ENCODE data around the gene CAMK1D. TPM values are rescaled to one million over a fixed set of nuclear protein-coding genes. Genes with fewer than 3 reads are reported as not detected.
"Not testable (repeated sequence)": the region's sequence is repeated elsewhere in the genome, so short reads cannot be mapped to it uniquely, and the experiment has no call there.

Gene CAMK1D
- total RNA-seq, 2 experiments from 2014 or later: 3.4 to 4.2 TPM

- DNase-seq (no peak), ATAC-seq (no peak)
- H3K4me1 Mint-ChIP-seq (ENCODE audit: low read depth): no peaks in the 10 kb centered on the region
- H3K27me3 Mint-ChIP-seq (ENCODE audit: low read depth): no peaks in the 10 kb centered on the region
- no peak overlapping the region for H3K4me3 Mint-ChIP-seq
- POLR2A ChIA-PET: interaction anchor here (0.6 kb wide), 1 partner anchor 12 kb away, joined by 3 read pairs; no protein-coding TSS in a partner anchor
- no peaks in the 10 kb centered on the region for H3K9me3 Mint-ChIP-seq (ENCODE audit: insufficient read depth)
- no peaks in the 10 kb centered on the region for H3K36me3 Mint-ChIP-seq (ENCODE audit: low read depth)
- CTCF ChIA-PET: interaction anchor here (0.5 to 1.2 kb wide), 2 partner anchors 9 to 136 kb away, joined by 3 read pairs; no protein-coding TSS in a partner anchor
- H3K27ac Mint-ChIP-seq: no peak overlapping the region
Observed at GRCh38 chr10:12719365-12719764, 370.0 kb downstream of the CAMK1D start.

- no peaks in the 10 kb centered on the region for H3K27me3 Mint-ChIP-seq (ENCODE audit: low read depth)
- DNase-seq (no peak), ATAC-seq (no peak)
- POLR2A ChIA-PET: no interaction called here
- no peak overlapping the region for H3K27ac Mint-ChIP-seq
- H3K36me3 Mint-ChIP-seq (ENCODE audit: low read depth): no peaks in the 10 kb centered on the region
- no peak overlapping the region for H3K4me3 Mint-ChIP-seq
- CTCF ChIA-PET: interaction anchor here (1.2 kb wide), 1 partner anchor 10 kb away, joined by 3 read pairs; no protein-coding TSS in a partner anchor
- H3K4me1 Mint-ChIP-seq (ENCODE audit: low read depth): no peaks in the 10 kb centered on the region
- H3K9me3 Mint-ChIP-seq (ENCODE audit: insufficient read depth): no peaks in the 10 kb centered on the region
Observed at GRCh38 chr10:12720217-12720981, 371.1 kb downstream of the CAMK1D start.

GRCh38 chr10:12721334-12721733 lies 372.0 kb downstream of the CAMK1D start:
- Mint-ChIP-seq H3K4me3 (no peak overlapping the region), H3K4me1 (ENCODE audit: low read depth) (no peaks in the 10 kb centered on the region), H3K27me3 (ENCODE audit: low read depth) (no peaks in the 10 kb centered on the region), H3K36me3 (ENCODE audit: low read depth) (no peaks in the 10 kb centered on the region), H3K27ac (no peak overlapping the region), H3K9me3 (ENCODE audit: insufficient read depth) (no peaks in the 10 kb centered on the region)
- DNase-seq (no peak), ATAC-seq (no peak)
- POLR2A ChIA-PET: no interaction called here
- CTCF ChIA-PET: no interaction called here

GRCh38 chr10:12723220-12723619 lies 373.9 kb downstream of the CAMK1D start:
- CTCF ChIA-PET: no interaction called here
- no peaks in the 10 kb centered on the region for H3K4me1 Mint-ChIP-seq (ENCODE audit: low read depth)
- H3K27ac Mint-ChIP-seq: no peak overlapping the region
- ATAC-seq (no peak), DNase-seq (no peak)
- POLR2A ChIA-PET: no interaction called here
- H3K4me3 Mint-ChIP-seq: no peak overlapping the region
- H3K27me3 Mint-ChIP-seq (ENCODE audit: low read depth): no peaks in the 10 kb centered on the region
- no peaks in the 10 kb centered on the region for H3K36me3 Mint-ChIP-seq (ENCODE audit: low read depth)
- no peaks in the 10 kb centered on the region for H3K9me3 Mint-ChIP-seq (ENCODE audit: insufficient read depth)

GRCh38 chr10:12724807-12725579 lies 375.6 kb downstream of the CAMK1D start:
- POLR2A ChIA-PET: no interaction called here
- Mint-ChIP-seq H3K9me3 (ENCODE audit: insufficient read depth) (no peaks in the 10 kb centered on the region), H3K36me3 (ENCODE audit: low read depth) (no peaks in the 10 kb centered on the region), H3K27ac (no peak overlapping the region), H3K4me3 (no peak overlapping the region), H3K4me1 (ENCODE audit: low read depth) (no peaks in the 10 kb centered on the region), H3K27me3 (ENCODE audit: low read depth) (no peaks in the 10 kb centered on the region)
- ATAC-seq: no peak
- CTCF ChIA-PET: interaction anchor here (0.8 to 1.4 kb wide), 4 partner anchors 13 to 738 kb away, joined by 3 to 6 read pairs (median 4); no protein-coding TSS in a partner anchor
- no peak for DNase-seq

- H3K27me3 Mint-ChIP-seq (ENCODE audit: low read depth); H3K4me1 Mint-ChIP-seq (ENCODE audit: low read depth); H3K36me3 Mint-ChIP-seq (ENCODE audit: low read depth); H3K4me3 Mint-ChIP-seq; POLR2A ChIA-PET; H3K9me3 Mint-ChIP-seq (ENCODE audit: insufficient read depth); ATAC-seq; DNase-seq; H3K27ac Mint-ChIP-seq: not testable (repeated sequence)
- CTCF ChIA-PET: interaction anchor here (0.8 to 1.4 kb wide), 4 partner anchors 13 to 739 kb away, joined by 3 to 6 read pairs (median 4); no protein-coding TSS in a partner anchor
Observed at GRCh38 chr10:12725580-12725888, 376.2 kb downstream of the CAMK1D start.

- no peaks in the 10 kb centered on the region for H3K9me3 Mint-ChIP-seq (ENCODE audit: insufficient read depth)
- H3K36me3 Mint-ChIP-seq (ENCODE audit: low read depth): no peaks in the 10 kb centered on the region
- no peak for ATAC-seq
- ChIA-PET POLR2A (interaction anchor here (0.7 kb wide), 1 partner anchor 371 kb away, joined by 3 read pairs; no protein-coding TSS in a partner anchor), CTCF (interaction anchor here (1.5 to 1.8 kb wide), 2 partner anchors 17 to 20 kb away, joined by 4 to 9 read pairs; no protein-coding TSS in a partner anchor)
- H3K27ac Mint-ChIP-seq: no peak overlapping the region
- no peaks in the 10 kb centered on the region for H3K4me1 Mint-ChIP-seq (ENCODE audit: low read depth)
- H3K27me3 Mint-ChIP-seq (ENCODE audit: low read depth): no peaks in the 10 kb centered on the region
- no peak overlapping the region for H3K4me3 Mint-ChIP-seq
- no peak for DNase-seq
Observed at GRCh38 chr10:12726971-12727831, 377.9 kb downstream of the CAMK1D start.

- Mint-ChIP-seq H3K27me3 (ENCODE audit: low read depth) (no peaks in the 10 kb centered on the region), H3K4me3 (no peak overlapping the region), H3K27ac (no peak overlapping the region), H3K4me1 (ENCODE audit: low read depth) (no peaks in the 10 kb centered on the region), H3K9me3 (ENCODE audit: insufficient read depth) (no peaks in the 10 kb centered on the region), H3K36me3 (ENCODE audit: low read depth) (no peaks in the 10 kb centered on the region)
- ATAC-seq (no peak), DNase-seq (no peak)
- ChIA-PET CTCF (interaction anchor here (1.5 to 1.8 kb wide), 2 partner anchors 17 to 20 kb away, joined by 4 to 9 read pairs; no protein-coding TSS in a partner anchor), POLR2A (no interaction called here)
Observed at GRCh38 chr10:12727832-12728215, 378.5 kb downstream of the CAMK1D start.

GRCh38 chr10:12728494-12728893 lies 379.1 kb downstream of the CAMK1D start:
- no peaks in the 10 kb centered on the region for H3K36me3 Mint-ChIP-seq (ENCODE audit: low read depth)
- H3K27ac Mint-ChIP-seq: no peak overlapping the region
- ATAC-seq: no peak
- no peaks in the 10 kb centered on the region for H3K9me3 Mint-ChIP-seq (ENCODE audit: insufficient read depth)
- POLR2A ChIA-PET: no interaction called here
- H3K4me1 Mint-ChIP-seq (ENCODE audit: low read depth): no peaks in the 10 kb centered on the region
- no peak for DNase-seq
- H3K4me3 Mint-ChIP-seq: no peak overlapping the region
- H3K27me3 Mint-ChIP-seq (ENCODE audit: low read depth): no peaks in the 10 kb centered on the region
- CTCF ChIA-PET: no interaction called here

- DNase-seq (no peak), ATAC-seq (no peak)
- H3K4me1 Mint-ChIP-seq (ENCODE audit: low read depth): no peaks in the 10 kb centered on the region
- H3K9me3 Mint-ChIP-seq (ENCODE audit: insufficient read depth): no peaks in the 10 kb centered on the region
- ChIA-PET POLR2A (no interaction called here), CTCF (interaction anchor here (1.0 to 1.9 kb wide), 2 partner anchors 18 to 172 kb away, joined by 3 to 5 read pairs; no protein-coding TSS in a partner anchor)
- no peak overlapping the region for H3K4me3 Mint-ChIP-seq
- H3K27me3 Mint-ChIP-seq (ENCODE audit: low read depth): no peaks in the 10 kb centered on the region
- H3K36me3 Mint-ChIP-seq (ENCODE audit: low read depth): no peaks in the 10 kb centered on the region
- H3K27ac Mint-ChIP-seq: no peak overlapping the region
Observed at GRCh38 chr10:12729885-12730284, 380.5 kb downstream of the CAMK1D start.

GRCh38 chr10:12730809-12731519 lies 381.6 kb downstream of the CAMK1D start:
- H3K27ac Mint-ChIP-seq: no peak overlapping the region
- no peaks in the 10 kb centered on the region for H3K4me1 Mint-ChIP-seq (ENCODE audit: low read depth)
- ATAC-seq (no peak), DNase-seq (no peak)
- H3K4me3 Mint-ChIP-seq: no peak overlapping the region
- CTCF ChIA-PET: interaction anchor here (0.7 to 1.9 kb wide), 3 partner anchors 19 to 171 kb away, joined by 3 to 5 read pairs (median 3); no protein-coding TSS in a partner anchor
- H3K36me3 Mint-ChIP-seq (ENCODE audit: low read depth): no peaks in the 10 kb centered on the region
- H3K9me3 Mint-ChIP-seq (ENCODE audit: insufficient read depth): no peaks in the 10 kb centered on the region
- no peaks in the 10 kb centered on the region for H3K27me3 Mint-ChIP-seq (ENCODE audit: low read depth)
- POLR2A ChIA-PET: no interaction called here

Data from activated CD8-positive, alpha-beta T cell treated with anti-CD3 and anti-CD28 coated beads, Interleukin-2, amount 10 ng/mL, durations not matched to agents 7 days and 5 days (primary cell).